K562 (cell line): Measurements from ENCODE around the gene ANAPC13. TPM values are rescaled to one million over a fixed set of nuclear protein-coding genes. Genes with fewer than 3 reads are reported as not detected.

Experiments used
- CBX8 ChIP-seq: fragments of 200-600 bp; sonication (generic); IDR thresholded peaks from 2 replicates; pipeline ENCODE4 v1.6.1; 2012; ENCODE audit warnings: borderline replicate concordance, mixed run types, low read depth, mild to moderate bottlenecking, moderate library complexity, mixed read lengths, low read length, control low read depth, inconsistent platforms; ENCODE audit not compliant: poor library complexity, severe bottlenecking; ENCODE audit errors: extremely low read depth
- CHD2 ChIP-seq: IDR thresholded peaks from 2 replicates; pipeline ENCODE4 v1.6.1; 2011; ENCODE audit warnings: low read depth, low read length
- CXXC5 ChIP-seq: fragments of 250-450 bp; sonication (Bioruptor Pico); IDR thresholded peaks from 2 replicates; pipeline ENCODE4 v1.8.0; 2022; ENCODE audit warnings: inconsistent platforms, mild to moderate bottlenecking, moderate library complexity
- GTF2F1 ChIP-seq: IDR thresholded peaks from 2 replicates; pipeline ENCODE4 v1.6.1; 2011; ENCODE audit warnings: low read depth, low read length, improper control_type of control experiment
- HDAC2 ChIP-seq: fragments of 450-650 bp; IDR thresholded peaks from 2 replicates; pipeline ENCODE4 v1.6.1; 2016; ENCODE audit warnings: mild to moderate bottlenecking
- HLTF ChIP-seq: fragments of 450-650 bp; IDR thresholded peaks from 2 replicates; pipeline ENCODE4 v1.6.1; 2016
- ILK ChIP-seq: fragments of 450-650 bp; IDR thresholded peaks from 2 replicates; pipeline ENCODE4 v1.6.1; 2016; ENCODE audit warnings: missing genetic modification characterization, low read depth, mild to moderate bottlenecking, missing compliant biosample characterization, moderate library complexity, borderline replicate concordance
- MBD2 ChIP-seq: sonication (generic); IDR thresholded peaks from 2 replicates; pipeline ENCODE4 v1.6.1; 2016; ENCODE audit warnings: low read depth, borderline replicate concordance
- NR1H2 ChIP-seq: sonication (generic); formaldehyde crosslinking; IDR thresholded peaks from 2 replicates; pipeline ENCODE4 v1.4.0; 2020; ENCODE audit warnings: mild to moderate bottlenecking, missing genetic modification reagents
- NRF1 ChIP-seq, 2 experiments: fragments of 450-650 bp; IDR thresholded peaks in 1 of 2; conservative IDR thresholded peaks in 1 of 2; 2 replicates each; pipeline ENCODE4 v1.6.1; 2014; ENCODE audit warnings: mild to moderate bottlenecking in 2 of 2
- SIX5 ChIP-seq, 2 experiments: IDR thresholded peaks; 2 replicates each; pipeline ENCODE4 v1.6.1; 2011; ENCODE audit warnings: low read length in 2 of 2, borderline replicate concordance in 1 of 2, low read depth in 1 of 2, mild to moderate bottlenecking in 1 of 2, moderate library complexity in 1 of 2; ENCODE audit not compliant: insufficient read depth in 1 of 2
- SP2 ChIP-seq: IDR thresholded peaks from 2 replicates; pipeline ENCODE4 v1.6.1; 2011; ENCODE audit warnings: mild to moderate bottlenecking, low read depth, low read length, moderate library complexity; ENCODE audit not compliant: poor library complexity, severe bottlenecking; ENCODE audit errors: extremely low read depth
- TBP ChIP-seq: optimal IDR thresholded peaks from 2 replicates; pipeline ENCODE3; 2011; ENCODE audit warnings: low read depth, low read length, improper control_type of control experiment
- XRCC4 ChIP-seq: IDR thresholded peaks from one replicate; pipeline ENCODE4 v1.6.1; 2011; ENCODE audit not compliant: insufficient read depth, insufficient read length; ENCODE audit errors: extremely low read depth
- ZFPM2 ChIP-seq: fragments of 250-450 bp; sonication (Bioruptor Pico); IDR thresholded peaks from 2 replicates; pipeline ENCODE4 v1.5.1; 2022; ENCODE audit warnings: mild to moderate bottlenecking
- ZNF239 ChIP-seq: fragments of 250-450 bp; sonication (Bioruptor Pico); IDR thresholded peaks from 2 replicates; pipeline ENCODE4 v1.4.0; 2020; ENCODE audit warnings: mild to moderate bottlenecking
- ZNF253 ChIP-seq: fragments of 250-450 bp; sonication (Bioruptor Pico); conservative IDR thresholded peaks from 2 replicates; pipeline ENCODE4 v1.6.1; 2021; ENCODE audit warnings: mild to moderate bottlenecking
- ZNF263 ChIP-seq: sonication (generic); formaldehyde crosslinking; IDR thresholded peaks from 2 replicates; pipeline ENCODE4 v1.8.0; 2022; ENCODE audit warnings: mild to moderate bottlenecking, missing genetic modification reagents, borderline replicate concordance
- ZNF324 ChIP-seq: fragments of 250-450 bp; sonication (Bioruptor Pico); IDR thresholded peaks from 2 replicates; pipeline ENCODE4 v1.4.0; 2020; ENCODE audit warnings: mild to moderate bottlenecking
- ZNF408 ChIP-seq: fragments of 250-450 bp; sonication (Bioruptor Pico); IDR thresholded peaks from 2 replicates; pipeline ENCODE4 v1.4.0; 2020; ENCODE audit warnings: low read depth, mild to moderate bottlenecking, moderate library complexity
- polyA plus RNA-seq, 8 experiments: library from polyadenylated mRNA; depleted of rRNA in 4 of 8; stranded (reverse) in 5 of 8; unstranded in 3 of 8; fragments of >200 nt; fragmentation: Nextera tagmentation in 2 of 8; fragmentation: Illumina TruSeq in 1 of 8; extraction: Ambion mirVana in 2 of 8; extraction: Trizol in 1 of 8; gene quantifications; 2 replicates each; pipeline versions ENCODE4 v1.2.1 to v1.2.3, GENCODE V29; 2011 to 2014; ENCODE audit warnings: inconsistent platforms in 1 of 8, missing spikeins in 1 of 8
- total RNA-seq, 7 experiments: library from RNA; depleted of rRNA in 6 of 7; stranded (reverse); fragments of >200 nt in 6 of 7; fragmentation: Illumina TruSeq in 2 of 7; extraction: Trizol in 2 of 7; gene quantifications; 2 replicates each; pipeline versions ENCODE4 v1.2.1 to v1.2.3, GENCODE V29; 2011 to 2021; ENCODE audit warnings: low replicate concordance in 1 of 7
- TF ChIP-seq, protein P1 (sequence below): IDR thresholded peaks from 2 replicates; pipeline ENCODE4 v1.6.1; 2012; ENCODE audit warnings: low read depth, low read length, improper control_type of control experiment, borderline replicate concordance
- TF ChIP-seq, protein P2 (sequence below): fragments of 200-400 bp; formaldehyde crosslinking; IDR thresholded peaks from 2 replicates; pipeline ENCODE4 v1.6.1; 2017; ENCODE audit warnings: mild to moderate bottlenecking, low read depth, low read length, moderate library complexity
- TF ChIP-seq, protein P3 (sequence below): IDR thresholded peaks from 3 replicates; pipeline ENCODE4 v1.6.1; 2011; ENCODE audit warnings: borderline replicate concordance, mild to moderate bottlenecking, moderate library complexity; ENCODE audit not compliant: insufficient read length; ENCODE audit errors: extremely low read depth

Gene ANAPC13
- total and polyA plus RNA-seq, 9 of the 15 experiments (the other 6 are each of a cell fraction or from before 2014, with no cell fraction given) = 48.5 to 238 (median 68.5) TPM

DNA sequence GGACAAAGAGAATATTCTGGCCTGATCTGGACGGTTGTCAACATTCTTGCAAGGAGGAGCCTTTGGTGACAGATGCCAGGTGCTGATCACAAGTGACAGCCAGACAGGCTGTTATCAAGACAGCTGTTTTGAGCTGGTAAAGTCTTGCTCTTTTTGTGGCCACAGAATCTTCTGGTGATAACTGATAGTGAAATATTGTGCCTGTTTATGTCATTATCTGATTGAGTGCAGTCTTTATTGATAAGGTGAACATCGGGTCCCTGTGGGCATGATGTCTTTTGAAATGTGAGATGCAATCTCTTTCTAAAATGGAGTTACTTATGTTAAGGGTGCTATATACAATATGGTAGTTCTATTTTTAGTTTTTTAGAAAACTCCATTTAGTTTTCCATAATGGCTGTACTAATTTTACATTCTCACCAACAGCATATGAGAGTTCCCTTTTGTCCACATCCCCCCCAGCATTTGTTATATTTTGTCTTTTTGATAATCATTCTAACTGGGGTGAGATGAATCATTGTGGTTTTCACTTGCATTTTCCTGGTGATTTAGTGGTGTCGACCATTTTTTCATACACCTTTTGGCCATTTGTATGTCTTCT is 10.8 kb upstream of the ANAPC13 start (continued):
- TF ChIP-seq, protein P1, sequence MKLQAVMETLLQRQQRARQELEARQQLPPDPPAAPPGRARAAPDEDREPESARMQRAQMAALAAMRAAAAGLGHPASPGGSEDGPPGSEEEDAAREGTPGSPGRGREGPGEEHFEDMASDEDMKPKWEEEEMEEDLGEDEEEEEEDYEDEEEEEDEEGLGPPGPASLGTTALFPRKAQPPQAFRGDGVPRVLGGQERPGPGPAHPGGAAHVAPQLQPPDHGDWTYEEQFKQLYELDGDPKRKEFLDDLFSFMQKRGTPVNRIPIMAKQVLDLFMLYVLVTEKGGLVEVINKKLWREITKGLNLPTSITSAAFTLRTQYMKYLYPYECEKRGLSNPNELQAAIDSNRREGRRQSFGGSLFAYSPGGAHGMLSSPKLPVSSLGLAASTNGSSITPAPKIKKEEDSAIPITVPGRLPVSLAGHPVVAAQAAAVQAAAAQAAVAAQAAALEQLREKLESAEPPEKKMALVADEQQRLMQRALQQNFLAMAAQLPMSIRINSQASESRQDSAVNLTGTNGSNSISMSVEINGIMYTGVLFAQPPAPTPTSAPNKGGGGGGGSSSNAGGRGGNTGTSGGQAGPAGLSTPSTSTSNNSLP = no peak
- TF ChIP-seq TBP (no peak), ZNF324 (peak; percentile 68), ZNF253 (CRISPR knock-in tag) (no peak), NR1H2 (no peak), MBD2 (peak; percentile 56; the same call in 1 of the 2 replicates), NRF1 (conservative IDR thresholded peaks at IDR 0.05 in 1 of 2, IDR thresholded peaks at IDR 0.05 in 1 of 2) (no peak), HDAC2 (no peak), ILK (tag) (no peak), SP2 (no peak), ZNF239 (CRISPR knock-in tag) (peak; percentile 88), CBX8 (no peak), ZNF263 (CRISPR knock-in tag) (no peak), HLTF (no peak), ZFPM2 (no peak), CHD2 (no peak), GTF2F1 (no peak), SIX5 (IDR thresholded peaks at IDR 0.05; ENCODE audit: borderline replicate concordance in 1 of 2, insufficient read depth in 1 of 2, low read depth in 1 of 2, low read length in 2 of 2) (no peak), ZNF408 (CRISPR knock-in tag) (no peak), XRCC4 (no peak), CXXC5 (CRISPR knock-in tag) (peak; percentile 75)
- TF ChIP-seq, protein P2, sequence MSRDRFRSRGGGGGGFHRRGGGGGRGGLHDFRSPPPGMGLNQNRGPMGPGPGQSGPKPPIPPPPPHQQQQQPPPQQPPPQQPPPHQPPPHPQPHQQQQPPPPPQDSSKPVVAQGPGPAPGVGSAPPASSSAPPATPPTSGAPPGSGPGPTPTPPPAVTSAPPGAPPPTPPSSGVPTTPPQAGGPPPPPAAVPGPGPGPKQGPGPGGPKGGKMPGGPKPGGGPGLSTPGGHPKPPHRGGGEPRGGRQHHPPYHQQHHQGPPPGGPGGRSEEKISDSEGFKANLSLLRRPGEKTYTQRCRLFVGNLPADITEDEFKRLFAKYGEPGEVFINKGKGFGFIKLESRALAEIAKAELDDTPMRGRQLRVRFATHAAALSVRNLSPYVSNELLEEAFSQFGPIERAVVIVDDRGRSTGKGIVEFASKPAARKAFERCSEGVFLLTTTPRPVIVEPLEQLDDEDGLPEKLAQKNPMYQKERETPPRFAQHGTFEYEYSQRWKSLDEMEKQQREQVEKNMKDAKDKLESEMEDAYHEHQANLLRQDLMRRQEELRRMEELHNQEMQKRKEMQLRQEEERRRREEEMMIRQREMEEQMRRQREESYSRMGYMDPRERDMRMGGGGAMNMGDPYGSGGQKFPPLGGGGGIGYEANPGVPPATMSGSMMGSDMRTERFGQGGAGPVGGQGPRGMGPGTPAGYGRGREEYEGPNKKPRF = no peak
- TF ChIP-seq, protein P3, sequence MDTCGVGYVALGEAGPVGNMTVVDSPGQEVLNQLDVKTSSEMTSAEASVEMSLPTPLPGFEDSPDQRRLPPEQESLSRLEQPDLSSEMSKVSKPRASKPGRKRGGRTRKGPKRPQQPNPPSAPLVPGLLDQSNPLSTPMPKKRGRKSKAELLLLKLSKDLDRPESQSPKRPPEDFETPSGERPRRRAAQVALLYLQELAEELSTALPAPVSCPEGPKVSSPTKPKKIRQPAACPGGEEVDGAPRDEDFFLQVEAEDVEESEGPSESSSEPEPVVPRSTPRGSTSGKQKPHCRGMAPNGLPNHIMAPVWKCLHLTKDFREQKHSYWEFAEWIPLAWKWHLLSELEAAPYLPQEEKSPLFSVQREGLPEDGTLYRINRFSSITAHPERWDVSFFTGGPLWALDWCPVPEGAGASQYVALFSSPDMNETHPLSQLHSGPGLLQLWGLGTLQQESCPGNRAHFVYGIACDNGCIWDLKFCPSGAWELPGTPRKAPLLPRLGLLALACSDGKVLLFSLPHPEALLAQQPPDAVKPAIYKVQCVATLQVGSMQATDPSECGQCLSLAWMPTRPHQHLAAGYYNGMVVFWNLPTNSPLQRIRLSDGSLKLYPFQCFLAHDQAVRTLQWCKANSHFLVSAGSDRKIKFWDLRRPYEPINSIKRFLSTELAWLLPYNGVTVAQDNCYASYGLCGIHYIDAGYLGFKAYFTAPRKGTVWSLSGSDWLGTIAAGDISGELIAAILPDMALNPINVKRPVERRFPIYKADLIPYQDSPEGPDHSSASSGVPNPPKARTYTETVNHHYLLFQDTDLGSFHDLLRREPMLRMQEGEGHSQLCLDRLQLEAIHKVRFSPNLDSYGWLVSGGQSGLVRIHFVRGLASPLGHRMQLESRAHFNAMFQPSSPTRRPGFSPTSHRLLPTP = no peak
